Body of pancreas (tissue), 4 donors: ENCODE results near the gene TADA2A. TPM values are rescaled to one million over a fixed set of nuclear protein-coding genes. Genes with fewer than 3 reads are reported as not detected.

Source experiments
- ATAC-seq: fragments of 150-250 bp; one replicate; pipeline ENCODE4 v1.9.1; 2016
- DNase-seq, 4 donors: peaks; one replicate each; pipeline ENCODE4 v3.0.0-alpha.2; 2019
- H3K27ac ChIP-seq, 4 donors: fragments of 200-600 bp; sonication (generic); 1 replicate in 3 of 4; 2 replicates in 1 of 4; pipeline versions ENCODE4 v1.5.1 to v1.6.1; 2016 to 2019; ENCODE audit warnings: mild to moderate bottlenecking in 1 of 4, mixed read lengths in 1 of 4, moderate library complexity in 1 of 4
- H3K27me3 ChIP-seq, 2 donors: fragments of 200-600 bp; sonication (generic); one replicate each; pipeline ENCODE4 v1.6.0; 2016; ENCODE audit warnings: mild to moderate bottlenecking in 1 of 2
- H3K36me3 ChIP-seq, 2 donors: fragments of 200-600 bp; sonication (generic); replicated peaks in 1 of 2; 2 replicates each; pipeline ENCODE4 v1.5.1; 2016; ENCODE audit warnings: low read depth in 2 of 2; ENCODE audit not compliant: insufficient read depth in 1 of 2
- H3K4me1 ChIP-seq: fragments of 200-600 bp; sonication (generic); one replicate; pipeline ENCODE4 v1.6.0; 2016
- H3K4me3 ChIP-seq, 2 donors: fragments of 200-600 bp; sonication (generic); 1 replicate in 1 of 2; 2 replicates in 1 of 2; pipeline ENCODE4 v1.5.1; 2016 to 2019
- H3K9me3 ChIP-seq, 3 donors: fragments of 200-600 bp; sonication (generic); 1 replicate in 2 of 3; 2 replicates in 1 of 3; pipeline ENCODE4 v1.5.1; 2016
- CTCF ChIP-seq, 7 experiments: fragments of 450-650 bp in 4 of 7; fragments of 200-600 bp in 3 of 7; sonication (generic) in 3 of 7; IDR thresholded peaks; one replicate each; pipeline ENCODE4 v1.5.1; 2016 to 2019; ENCODE audit warnings: antibody characterized with exemption in 7 of 7
- POLR2A ChIP-seq, 3 donors: fragments of 450-650 bp; IDR thresholded peaks; one replicate each; pipeline ENCODE4 v1.6.1; 2016; ENCODE audit warnings: antibody characterized with exemption in 3 of 3, mild to moderate bottlenecking in 2 of 3
- WGBS, 2 donors: methylation state at CpG; one replicate each; pipeline ENCODE4 v1.1.5; 2017; 5-methylcytosine and 5-hydroxymethylcytosine counted together
- intact Hi-C: fragments of 100-400 bp; cut with DNase I; formaldehyde crosslinking; loops from one replicate; pipeline ENCODE4 v1.15.1; 2023
- total RNA-seq, 2 donors: library from RNA; depleted of rRNA; stranded (reverse); fragments of >200 nt; gene quantifications; one replicate each; pipeline ENCODE4 v1.1.0, GENCODE V29; 2016

Gene TADA2A
- total RNA-seq, 2 donors from 2014 or later, result 9.9 to 13.5 TPM

GRCh38 chr17:37488607-37489196 is 82.0 kb downstream of the TADA2A start:
- 0 to 1% methylated on average over 20 to 25 of the region's 25 CpGs for WGBS, 2 donors
- Histone ChIP-seq H3K4me1 (peaks cover 22% of the 10 kb centered on the region), H3K27ac (peak overlapping the region; percentile 93 to 98 (median 96)), H3K4me3 (peak overlapping the region; percentile 39 to 79), H3K36me3 (no peaks in the 10 kb centered on the region), H3K9me3 (no peaks in the 10 kb centered on the region), H3K27me3 (no peaks in the 10 kb centered on the region)
- intact Hi-C loops, result no loop called here
- ATAC-seq (peak; percentile 83), DNase-seq (peak; percentile 87 to 94 (median 92))
- TF ChIP-seq POLR2A (IDR thresholded peaks at IDR 0.05) (peak in 1 of 3 donors; percentile 58), CTCF (IDR thresholded peaks at IDR 0.05) (no peak)

GRCh38 chr17:37489197-37490001 is 82.7 kb downstream of the TADA2A start, which contains the start of gene DUSP14:
DUSP14 (plus strand) TSS chr17:37489891; CDS start chr17:37512273, 22,382 bp downstream.
- no peaks in the 10 kb centered on the region for H3K9me3 ChIP-seq
- WGBS, 2 donors, result 0 to 1% methylated on average over 29 to 54 of the region's 100 CpGs
- ATAC-seq (peak; percentile 87), DNase-seq (peak; percentile 82 to 88 (median 84))
- intact Hi-C loops, result loop anchor here (10.0 kb wide), 1 partner anchor 85 kb away; the partner anchor contains the start of genes ACACA and TADA2A
- H3K27ac ChIP-seq, result peak within 1 kb of the TSS; percentile 93 to 98 (median 96)
- H3K4me1 ChIP-seq, result peaks cover 22% of the 10 kb centered on the region
- no peaks in the 10 kb centered on the region for H3K27me3 ChIP-seq
- H3K4me3 ChIP-seq, result peak within 1 kb of the TSS; percentile 52 to 79
- TF ChIP-seq CTCF (IDR thresholded peaks at IDR 0.05), result no peak
- peak; percentile 58 to 82 (median 81) for TF ChIP-seq POLR2A (IDR thresholded peaks at IDR 0.05)
- H3K36me3 ChIP-seq, result no peaks in the 10 kb centered on the region

GRCh38 chr17:37490022-37490587 is 83.4 kb downstream of the TADA2A start:
- DNase-seq (peak; percentile 60 to 72 (median 64)), ATAC-seq (peak; percentile 33)
- H3K27me3 ChIP-seq, result no peaks in the 10 kb centered on the region
- peak overlapping the region; percentile 67 to 98 (median 82) for H3K27ac ChIP-seq
- TF ChIP-seq POLR2A (IDR thresholded peaks at IDR 0.05) (no peak), CTCF (IDR thresholded peaks at IDR 0.05) (peak in 3 of 7 experiments; percentile 20 to 41 (median 23))
- 0 to 1% methylated on average over 20 to 41 of the region's 56 CpGs for WGBS, 2 donors
- intact Hi-C loops, result loop anchor here (10.0 kb wide), 1 partner anchor 85 kb away; the partner anchor contains the start of genes ACACA and TADA2A
- peaks cover 22% of the 10 kb centered on the region for H3K4me1 ChIP-seq
- no peaks in the 10 kb centered on the region for H3K9me3 ChIP-seq
- peak overlapping the region; percentile 52 to 61 for H3K4me3 ChIP-seq
- H3K36me3 ChIP-seq, result no peaks in the 10 kb centered on the region

GRCh38 chr17:37490638-37491614 is 84.2 kb downstream of the TADA2A start:
- Histone ChIP-seq H3K4me3 (peak overlapping the region; percentile 52 to 61), H3K9me3 (no peaks in the 10 kb centered on the region), H3K36me3 (no peaks in the 10 kb centered on the region), H3K4me1 (peaks cover 22% of the 10 kb centered on the region), H3K27me3 (no peaks in the 10 kb centered on the region), H3K27ac (peak overlapping the region; percentile 67 to 98 (median 82))
- ATAC-seq (no peak), DNase-seq (peak in 2 of 4 donors; percentile 43 to 66)
- WGBS, 2 donors, result 38 to 42% methylated on average over 20 to 24 of the region's 24 CpGs
- no peak for TF ChIP-seq POLR2A (IDR thresholded peaks at IDR 0.05)
- TF ChIP-seq CTCF (IDR thresholded peaks at IDR 0.05), result no peak
- intact Hi-C loops, result loop anchor here (10.0 kb wide), 1 partner anchor 86 kb away; the partner anchor contains the start of genes ACACA and TADA2A
